ENCODE measurements around the gene CEP152. TPM values are rescaled to one million over a fixed set of nuclear protein-coding genes. Genes with fewer than 3 reads are reported as not detected.
"Not testable (repeated sequence)": the region's sequence is repeated elsewhere in the genome, so short reads cannot be mapped to it uniquely, and the experiment has no call there.

The CEP152 gene
- polyA plus RNA-seq, 1 experiment, result 1.7 TPM

GRCh38 chr15:48796521-48796920 is 14.3 kb downstream of the CEP152 start:
- H3K27ac ChIP-seq (ENCODE audit: low read depth, low read length), result no peak overlapping the region
- no peak for DNase-seq (ENCODE audit: low read depth, low spot score)
- TF ChIP-seq, protein P1, sequence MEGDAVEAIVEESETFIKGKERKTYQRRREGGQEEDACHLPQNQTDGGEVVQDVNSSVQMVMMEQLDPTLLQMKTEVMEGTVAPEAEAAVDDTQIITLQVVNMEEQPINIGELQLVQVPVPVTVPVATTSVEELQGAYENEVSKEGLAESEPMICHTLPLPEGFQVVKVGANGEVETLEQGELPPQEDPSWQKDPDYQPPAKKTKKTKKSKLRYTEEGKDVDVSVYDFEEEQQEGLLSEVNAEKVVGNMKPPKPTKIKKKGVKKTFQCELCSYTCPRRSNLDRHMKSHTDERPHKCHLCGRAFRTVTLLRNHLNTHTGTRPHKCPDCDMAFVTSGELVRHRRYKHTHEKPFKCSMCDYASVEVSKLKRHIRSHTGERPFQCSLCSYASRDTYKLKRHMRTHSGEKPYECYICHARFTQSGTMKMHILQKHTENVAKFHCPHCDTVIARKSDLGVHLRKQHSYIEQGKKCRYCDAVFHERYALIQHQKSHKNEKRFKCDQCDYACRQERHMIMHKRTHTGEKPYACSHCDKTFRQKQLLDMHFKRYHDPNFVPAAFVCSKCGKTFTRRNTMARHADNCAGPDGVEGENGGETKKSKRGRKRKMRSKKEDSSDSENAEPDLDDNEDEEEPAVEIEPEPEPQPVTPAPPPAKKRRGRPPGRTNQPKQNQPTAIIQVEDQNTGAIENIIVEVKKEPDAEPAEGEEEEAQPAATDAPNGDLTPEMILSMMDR (IDR thresholded peaks at IDR 0.05; ENCODE audit: low read depth, low read length), result no peak
- H3K9me3 ChIP-seq (ENCODE audit: control insufficient read depth, insufficient read depth, low read length), result no peaks in the 10 kb centered on the region
- no peaks in the 10 kb centered on the region for H3K27me3 ChIP-seq (ENCODE audit: control insufficient read depth, insufficient read depth, low read length)
- POLR2A ChIA-PET, result interaction anchor here (0.6 kb wide), 1 partner anchor 60 kb away, joined by 3 read pairs; no protein-coding TSS in a partner anchor
- no peak overlapping the region for H3K4me3 ChIP-seq (ENCODE audit: low read depth, low read length)
- CTCF ChIA-PET, result no interaction called here

DNA sequence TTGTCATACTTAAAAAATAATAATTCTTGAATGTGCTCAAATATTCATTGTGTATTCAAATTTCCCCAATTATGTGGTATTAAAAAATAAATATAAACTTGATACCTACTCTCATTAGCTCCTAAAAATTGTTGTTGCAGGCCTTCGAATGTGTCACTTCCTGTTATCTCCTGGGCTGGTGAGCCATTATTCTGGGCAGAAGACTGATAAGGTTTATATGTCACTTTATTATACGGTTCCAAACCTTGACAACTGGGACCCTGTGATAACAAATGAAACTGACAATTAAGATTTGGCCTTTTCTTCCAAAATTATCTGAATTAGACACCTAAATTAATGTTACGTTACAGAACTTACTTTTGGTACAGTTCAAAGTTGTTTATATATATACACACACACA is 15.0 kb downstream of the CEP152 start:
- no peak overlapping the region for H3K4me3 ChIP-seq (ENCODE audit: low read depth, low read length)
- H3K9me3 ChIP-seq (ENCODE audit: control insufficient read depth, insufficient read depth, low read length), result no peaks in the 10 kb centered on the region
- DNase-seq (ENCODE audit: low read depth, low spot score), result no peak
- H3K27me3 ChIP-seq (ENCODE audit: control insufficient read depth, insufficient read depth, low read length), result no peaks in the 10 kb centered on the region
- CTCF ChIA-PET, result no interaction called here
- no peak overlapping the region for H3K27ac ChIP-seq (ENCODE audit: low read depth, low read length)
- TF ChIP-seq, protein P1 (IDR thresholded peaks at IDR 0.05; ENCODE audit: low read depth, low read length), result no peak
- POLR2A ChIA-PET, result no interaction called here

DNA sequence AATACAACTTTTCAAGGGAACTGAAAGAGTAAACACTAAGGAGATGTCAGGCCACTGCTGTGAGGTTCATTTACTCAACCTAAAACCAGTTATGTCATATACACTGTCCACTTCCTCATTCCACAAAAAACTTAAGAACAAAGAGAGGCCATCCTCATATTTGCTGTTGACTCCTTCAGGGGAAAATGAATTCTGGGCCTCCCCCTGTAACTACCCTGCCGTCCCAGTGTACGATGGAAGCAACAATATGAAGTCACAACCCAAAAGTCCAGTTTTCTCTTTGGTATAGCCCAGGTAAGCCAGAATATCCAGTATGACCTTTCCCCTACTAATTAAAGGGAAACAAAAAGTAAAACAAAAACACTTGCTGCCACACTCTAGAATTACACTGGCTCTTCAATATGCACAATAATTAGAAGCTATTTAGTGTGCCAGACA is 16.2 kb downstream of the CEP152 start:
- Histone ChIP-seq H3K27me3 (ENCODE audit: control insufficient read depth, insufficient read depth, low read length) (no peaks in the 10 kb centered on the region), H3K27ac (ENCODE audit: low read depth, low read length) (no peak overlapping the region), H3K9me3 (ENCODE audit: control insufficient read depth, insufficient read depth, low read length) (no peaks in the 10 kb centered on the region), H3K4me3 (ENCODE audit: low read depth, low read length) (no peak overlapping the region)
- TF ChIP-seq, protein P1 (IDR thresholded peaks at IDR 0.05; ENCODE audit: low read depth, low read length), result no peak
- ChIA-PET POLR2A (interaction anchor here (0.7 kb wide), 1 partner anchor 1078 kb away, joined by 3 read pairs; no protein-coding TSS in a partner anchor), CTCF (interaction anchor here (0.5 kb wide), 1 partner anchor 157 kb away, joined by 4 read pairs; no protein-coding TSS in a partner anchor)
- no peak for DNase-seq (ENCODE audit: low read depth, low spot score)

- TF ChIP-seq, protein P1 (IDR thresholded peaks at IDR 0.05; ENCODE audit: low read depth, low read length), result no peak
- no peaks in the 10 kb centered on the region for H3K27me3 ChIP-seq (ENCODE audit: control insufficient read depth, insufficient read depth, low read length)
- no peak overlapping the region for H3K27ac ChIP-seq (ENCODE audit: low read depth, low read length)
- no peaks in the 10 kb centered on the region for H3K9me3 ChIP-seq (ENCODE audit: control insufficient read depth, insufficient read depth, low read length)
- no peak for DNase-seq (ENCODE audit: low read depth, low spot score)
- ChIA-PET POLR2A (no interaction called here), CTCF (no interaction called here)
- H3K4me3 ChIP-seq (ENCODE audit: low read depth, low read length), result no peak overlapping the region
These were observed 18.5 kb downstream of the CEP152 start for GRCh38 chr15:48792408-48792807.

DNA sequence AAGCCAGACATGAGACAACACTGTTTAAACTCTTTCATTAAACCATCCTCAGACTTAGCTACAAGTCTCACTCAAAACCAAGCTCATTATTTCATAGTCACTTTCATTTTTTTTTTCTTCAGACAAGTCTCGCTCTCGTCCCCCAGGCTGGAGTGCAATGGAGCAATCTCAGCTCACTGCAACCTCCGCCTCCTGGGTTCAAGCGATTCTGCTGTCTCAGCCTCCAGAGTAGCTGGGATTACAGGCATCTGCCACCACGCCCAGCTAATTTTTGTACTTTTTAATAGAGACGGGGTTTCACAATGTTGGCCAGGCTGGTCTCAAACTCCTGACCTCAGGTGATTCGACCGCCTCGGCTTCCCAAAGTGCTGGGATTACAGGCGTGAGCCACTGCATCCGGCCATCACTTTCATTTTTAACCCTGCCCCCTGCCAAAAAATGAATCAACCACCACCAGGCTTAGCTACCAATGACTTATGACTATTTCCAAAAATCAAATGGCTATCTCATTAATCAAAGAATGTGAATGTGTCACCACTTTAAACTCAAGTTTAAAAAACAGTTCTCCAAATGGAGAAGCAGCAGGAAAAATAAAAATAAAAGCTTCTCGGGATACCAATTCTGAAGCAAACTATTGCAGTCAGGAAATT is 20.3 kb downstream of the CEP152 start:
- H3K9me3 ChIP-seq (ENCODE audit: control insufficient read depth, insufficient read depth, low read length); H3K27me3 ChIP-seq (ENCODE audit: control insufficient read depth, insufficient read depth, low read length); DNase-seq (ENCODE audit: low read depth, low spot score); H3K4me3 ChIP-seq (ENCODE audit: low read depth, low read length); POLR2A ChIA-PET; H3K27ac ChIP-seq (ENCODE audit: low read depth, low read length): not testable (repeated sequence)
- CTCF ChIA-PET, result interaction anchor here (3.2 kb wide), 1 partner anchor 11 kb away, joined by 14 read pairs; no protein-coding TSS in a partner anchor
